ENCODE data around the gene SIM2. TPM values are rescaled to one million over a fixed set of nuclear protein-coding genes. Genes with fewer than 3 reads are reported as not detected.

The SIM2 gene
- total and polyA plus RNA-seq, 2 of the 13 experiments (the other 11 are each of a cell fraction or from before 2014, with no cell fraction given), result 0.36 to 0.53 TPM

- TF ChIP-seq SIX4 (CRISPR knock-in tag; IDR thresholded peaks at IDR 0.05) (peak; percentile 59), HHEX (CRISPR knock-in tag; IDR thresholded peaks at IDR 0.05) (peak; percentile 87; the same call in 1 of the 2 replicates), ZNF7 (CRISPR knock-in tag; IDR thresholded peaks at IDR 0.05) (no peak), SKIL (CRISPR knock-in tag; IDR thresholded peaks at IDR 0.05; ENCODE audit: borderline replicate concordance) (peak; percentile 56; the same call in 1 of the 2 replicates), AHR (CRISPR knock-in tag; IDR thresholded peaks at IDR 0.05) (no peak), ZGPAT (CRISPR knock-in tag; IDR thresholded peaks at IDR 0.05) (peak; percentile 65), FOXP1 (IDR thresholded peaks at IDR 0.05) (no peak), FOXP1 (CRISPR knock-in tag; IDR thresholded peaks at IDR 0.05) (peak; percentile 30; the same call in 1 of the 2 replicates), NFIC (IDR thresholded peaks at IDR 0.05; ENCODE audit: low read length) (0 out of 2 replicates have a peak, but pooled peaks have one; percentile 32), ZNF710 (CRISPR knock-in tag; IDR thresholded peaks at IDR 0.05; ENCODE audit: borderline replicate concordance) (peak; percentile 30; the same call in 1 of the 2 replicates), ISL2 (CRISPR knock-in tag; IDR thresholded peaks at IDR 0.05) (peak; percentile 85), BHLHE40 (IDR thresholded peaks at IDR 0.05; ENCODE audit: low read length) (peak; percentile 74), ZBTB42 (CRISPR knock-in tag; IDR thresholded peaks at IDR 0.05) (no peak), ZSCAN22 (CRISPR knock-in tag; IDR thresholded peaks at IDR 0.05) (no peak), SAP130 (CRISPR knock-in tag; IDR thresholded peaks at IDR 0.05; ENCODE audit: low read depth) (peak; percentile 54)
- TF ChIP-seq, protein P1, sequence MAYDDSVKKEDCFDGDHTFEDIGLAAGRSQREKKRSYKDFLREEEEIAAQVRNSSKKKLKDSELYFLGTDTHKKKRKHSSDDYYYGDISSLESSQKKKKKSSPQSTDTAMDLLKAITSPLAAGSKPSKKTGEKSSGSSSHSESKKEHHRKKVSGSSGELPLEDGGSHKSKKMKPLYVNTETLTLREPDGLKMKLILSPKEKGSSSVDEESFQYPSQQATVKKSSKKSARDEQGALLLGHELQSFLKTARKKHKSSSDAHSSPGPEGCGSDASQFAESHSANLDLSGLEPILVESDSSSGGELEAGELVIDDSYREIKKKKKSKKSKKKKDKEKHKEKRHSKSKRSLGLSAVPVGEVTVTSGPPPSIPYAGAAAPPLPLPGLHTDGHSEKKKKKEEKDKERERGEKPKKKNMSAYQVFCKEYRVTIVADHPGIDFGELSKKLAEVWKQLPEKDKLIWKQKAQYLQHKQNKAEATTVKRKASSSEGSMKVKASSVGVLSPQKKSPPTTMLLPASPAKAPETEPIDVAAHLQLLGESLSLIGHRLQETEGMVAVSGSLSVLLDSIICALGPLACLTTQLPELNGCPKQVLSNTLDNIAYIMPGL (CRISPR knock-in tag; IDR thresholded peaks at IDR 0.05; ENCODE audit: borderline replicate concordance in 1 of 2, low read depth in 1 of 2), result no peak
- TF ChIP-seq, protein P2, sequence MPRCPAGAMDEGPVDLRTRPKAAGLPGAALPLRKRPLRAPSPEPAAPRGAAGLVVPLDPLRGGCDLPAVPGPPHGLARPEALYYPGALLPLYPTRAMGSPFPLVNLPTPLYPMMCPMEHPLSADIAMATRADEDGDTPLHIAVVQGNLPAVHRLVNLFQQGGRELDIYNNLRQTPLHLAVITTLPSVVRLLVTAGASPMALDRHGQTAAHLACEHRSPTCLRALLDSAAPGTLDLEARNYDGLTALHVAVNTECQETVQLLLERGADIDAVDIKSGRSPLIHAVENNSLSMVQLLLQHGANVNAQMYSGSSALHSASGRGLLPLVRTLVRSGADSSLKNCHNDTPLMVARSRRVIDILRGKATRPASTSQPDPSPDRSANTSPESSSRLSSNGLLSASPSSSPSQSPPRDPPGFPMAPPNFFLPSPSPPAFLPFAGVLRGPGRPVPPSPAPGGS (CRISPR knock-in tag; IDR thresholded peaks at IDR 0.05), result no peak
- TF ChIP-seq, protein P3, sequence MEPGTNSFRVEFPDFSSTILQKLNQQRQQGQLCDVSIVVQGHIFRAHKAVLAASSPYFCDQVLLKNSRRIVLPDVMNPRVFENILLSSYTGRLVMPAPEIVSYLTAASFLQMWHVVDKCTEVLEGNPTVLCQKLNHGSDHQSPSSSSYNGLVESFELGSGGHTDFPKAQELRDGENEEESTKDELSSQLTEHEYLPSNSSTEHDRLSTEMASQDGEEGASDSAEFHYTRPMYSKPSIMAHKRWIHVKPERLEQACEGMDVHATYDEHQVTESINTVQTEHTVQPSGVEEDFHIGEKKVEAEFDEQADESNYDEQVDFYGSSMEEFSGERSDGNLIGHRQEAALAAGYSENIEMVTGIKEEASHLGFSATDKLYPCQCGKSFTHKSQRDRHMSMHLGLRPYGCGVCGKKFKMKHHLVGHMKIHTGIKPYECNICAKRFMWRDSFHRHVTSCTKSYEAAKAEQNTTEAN (CRISPR knock-in tag; conservative IDR thresholded peaks at IDR 0.05), result peak; percentile 63; the same call in 1 of the 2 replicates
These were observed 31.7 kb downstream of the SIM2 start (continued) for GRCh38 chr21:36730291-36731281.

Measured in HepG2 (cell line).